ENCODE data around the gene SMYD1.

GRCh38 chr2:88036182-88036581 lies 31.4 kb upstream of the SMYD1 start:
- no peak for TF ChIP-seq EP300 (IDR thresholded peaks at IDR 0.05)
- no peak for TF ChIP-seq CTCF (IDR thresholded peaks at IDR 0.05)
- TF ChIP-seq POLR2A (IDR thresholded peaks at IDR 0.05), result no peak
- TF ChIP-seq POLR2AphosphoS5 (IDR thresholded peaks at IDR 0.05), result no peak
